Kidney (tissue), 14 donors: Measurements from ENCODE around the gene GALNS. TPM values are rescaled to one million over a fixed set of nuclear protein-coding genes. Genes with fewer than 3 reads are reported as not detected.

ENCODE experiments used
- DNase-seq, 5 donors: peaks; one replicate each; pipeline ENCODE4 v3.0.0-alpha.2; 2013 to 2020
- FAIRE-seq: peaks from 2 replicates; lab custom pipeline; 2012; peaks lifted over from hg19 to GRCh38; lab: Jason Lieb, UNC
- H3K27ac ChIP-seq, 2 donors: one replicate each; pipeline ENCODE4 v1.7.0; 2013; ENCODE audit warnings: low read depth in 2 of 2, low read length in 2 of 2, inconsistent platforms in 1 of 2
- H3K27me3 ChIP-seq: one replicate; pipeline ENCODE4 v1.7.1; 2013; ENCODE audit warnings: low read length, inconsistent platforms; ENCODE audit not compliant: control insufficient read depth, insufficient read depth
- H3K36me3 ChIP-seq, 3 donors: one replicate each; pipeline versions ENCODE4 v1.7.0 to v1.7.1; 2013; ENCODE audit warnings: low read length in 3 of 3, control low read depth in 1 of 3, inconsistent platforms in 1 of 3; ENCODE audit not compliant: insufficient read depth in 3 of 3, control insufficient read depth in 2 of 3
- H3K4me1 ChIP-seq, 3 donors: one replicate each; pipeline versions ENCODE4 v1.7.0 to v1.7.1; 2013; ENCODE audit warnings: low read length in 3 of 3, inconsistent platforms in 1 of 3, low read depth in 1 of 3; ENCODE audit not compliant: control insufficient read depth in 2 of 3, insufficient read depth in 2 of 3
- H3K4me3 ChIP-seq, 3 donors: one replicate each; pipeline versions ENCODE4 v1.7.0 to v1.8.1; 2013; ENCODE audit warnings: low read length in 3 of 3, control low read depth in 1 of 3, inconsistent platforms in 1 of 3
- H3K9ac ChIP-seq, 3 donors: one replicate each; pipeline versions ENCODE4 v1.7.0 to v1.7.1; 2013; ENCODE audit warnings: low read length in 3 of 3, control low read depth in 1 of 3, inconsistent platforms in 1 of 3
- H3K9me3 ChIP-seq, 3 donors: one replicate each; pipeline versions ENCODE4 v1.7.0 to v1.7.1; 2013; ENCODE audit warnings: low read length in 3 of 3, control low read depth in 1 of 3, inconsistent platforms in 1 of 3; ENCODE audit not compliant: control insufficient read depth in 2 of 3, insufficient read depth in 1 of 3
- intact Hi-C: fragments of 100-400 bp; cut with DNase I; formaldehyde crosslinking; loops from one replicate; pipeline ENCODE4 v1.11.1; 2022
- polyA plus RNA-seq: library from polyadenylated mRNA; stranded (reverse); fragments of 350-450 nt; fragmentation: Illumina TruSeq; extraction: RNeasy Lipid Tissue Mini Kit (QIAGEN cat#74804); gene quantifications from one replicate; pipeline ENCODE4 v1.2.3, GENCODE V29; 2014; ENCODE audit warnings: low read depth, low replicate concordance; ENCODE audit not compliant: insufficient read depth
- total RNA-seq: library from RNA; stranded (reverse); fragmentation: NEBNext Ultra II Directional; extraction: Animal tissue kit (Norgen Biotek cat#: 25700); gene quantifications from one replicate; pipeline ENCODE4 v1.2.1, GENCODE V29; 2021
- TF ChIP-seq, protein P1 (sequence below): IDR thresholded peaks from 3 replicates; pipeline ENCODE4 v1.5.1; 2012; ENCODE audit warnings: mild to moderate bottlenecking, moderate library complexity, borderline replicate concordance; ENCODE audit not compliant: insufficient read depth; ENCODE audit errors: extremely low read depth
- donor health status: control.
- donor health status: control.
- donor health status: control.
- donor health status: control.
- donor health status: control.
- donor health status: DM: yes; HTN: yes; CAD: no.
- donor health status: Normal renal cell carcinoma (clear cell type).

The GALNS gene
- total and polyA plus RNA-seq, 2 donors from 2014 or later = 15.8 to 37.2 TPM

DNA sequence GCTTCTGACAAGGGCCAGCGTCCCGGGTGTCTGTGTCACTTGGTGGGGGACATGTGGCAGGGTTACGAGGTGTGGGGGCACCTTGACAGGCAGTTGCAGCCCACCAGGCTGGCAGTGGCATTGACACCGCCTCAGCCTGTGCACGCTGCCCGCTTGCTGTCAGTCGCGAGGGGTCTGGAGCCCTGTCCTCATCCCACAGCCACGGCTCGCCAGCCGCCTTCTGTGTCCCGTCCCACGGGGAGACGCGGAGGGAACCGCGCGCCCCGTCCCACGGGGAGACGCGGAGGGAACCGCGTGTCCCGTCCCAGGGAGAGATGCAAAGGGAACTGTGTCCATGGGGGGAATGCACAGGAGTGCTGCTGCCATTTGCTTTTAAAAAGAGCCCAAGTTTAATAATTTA is 6.2 kb upstream of the GALNS start:
- Histone ChIP-seq H3K27me3 (no peaks in the 10 kb centered on the region), H3K27ac (no peak overlapping the region), H3K9me3 (no peaks in the 10 kb centered on the region), H3K9ac (no peak overlapping the region), H3K36me3 (peaks cover 2 to 30% (median 3%) of the 10 kb centered on the region in 3 donors), H3K4me1 (peaks cover 0 to 3% (median 2%) of the 10 kb centered on the region in 3 donors), H3K4me3 (no peak overlapping the region)
- FAIRE-seq = no peak
- DNase-seq = no peak
- intact Hi-C loops = no loop called here
- TF ChIP-seq, protein P1, sequence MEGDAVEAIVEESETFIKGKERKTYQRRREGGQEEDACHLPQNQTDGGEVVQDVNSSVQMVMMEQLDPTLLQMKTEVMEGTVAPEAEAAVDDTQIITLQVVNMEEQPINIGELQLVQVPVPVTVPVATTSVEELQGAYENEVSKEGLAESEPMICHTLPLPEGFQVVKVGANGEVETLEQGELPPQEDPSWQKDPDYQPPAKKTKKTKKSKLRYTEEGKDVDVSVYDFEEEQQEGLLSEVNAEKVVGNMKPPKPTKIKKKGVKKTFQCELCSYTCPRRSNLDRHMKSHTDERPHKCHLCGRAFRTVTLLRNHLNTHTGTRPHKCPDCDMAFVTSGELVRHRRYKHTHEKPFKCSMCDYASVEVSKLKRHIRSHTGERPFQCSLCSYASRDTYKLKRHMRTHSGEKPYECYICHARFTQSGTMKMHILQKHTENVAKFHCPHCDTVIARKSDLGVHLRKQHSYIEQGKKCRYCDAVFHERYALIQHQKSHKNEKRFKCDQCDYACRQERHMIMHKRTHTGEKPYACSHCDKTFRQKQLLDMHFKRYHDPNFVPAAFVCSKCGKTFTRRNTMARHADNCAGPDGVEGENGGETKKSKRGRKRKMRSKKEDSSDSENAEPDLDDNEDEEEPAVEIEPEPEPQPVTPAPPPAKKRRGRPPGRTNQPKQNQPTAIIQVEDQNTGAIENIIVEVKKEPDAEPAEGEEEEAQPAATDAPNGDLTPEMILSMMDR = no peak

DNA sequence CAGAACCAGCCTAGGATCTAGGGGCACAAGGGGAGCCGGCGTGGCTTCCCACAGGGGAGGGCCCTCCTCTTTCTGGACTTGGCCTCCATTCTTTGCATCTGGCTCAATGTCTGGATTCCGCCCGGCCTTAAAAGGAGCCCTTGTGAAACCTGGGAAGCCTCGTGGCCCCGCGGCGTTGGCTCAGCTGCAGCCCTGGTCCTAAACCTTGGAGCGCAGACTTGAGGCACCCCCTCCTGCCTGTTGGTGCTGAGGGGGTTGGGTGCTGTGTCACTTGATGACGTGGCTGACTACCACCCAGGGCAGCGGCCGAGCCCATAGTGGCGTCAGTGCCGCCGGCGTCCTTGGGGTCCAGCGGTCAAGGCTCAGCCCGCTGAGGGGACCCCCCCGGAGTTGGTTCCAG is 4.6 kb upstream of the GALNS start:
- TF ChIP-seq, protein P1 = no peak
- peaks cover 2 to 30% (median 3%) of the 10 kb centered on the region in 3 donors for H3K36me3 ChIP-seq
- no peak overlapping the region for H3K4me3 ChIP-seq
- no peak overlapping the region for H3K9ac ChIP-seq
- H3K4me1 ChIP-seq = peaks cover 0 to 8% (median 3%) of the 10 kb centered on the region in 3 donors
- no peaks in the 10 kb centered on the region for H3K9me3 ChIP-seq
- H3K27ac ChIP-seq = no peak overlapping the region
- intact Hi-C loops = no loop called here
- DNase-seq = no peak
- H3K27me3 ChIP-seq = no peaks in the 10 kb centered on the region
- no peak for FAIRE-seq

DNA sequence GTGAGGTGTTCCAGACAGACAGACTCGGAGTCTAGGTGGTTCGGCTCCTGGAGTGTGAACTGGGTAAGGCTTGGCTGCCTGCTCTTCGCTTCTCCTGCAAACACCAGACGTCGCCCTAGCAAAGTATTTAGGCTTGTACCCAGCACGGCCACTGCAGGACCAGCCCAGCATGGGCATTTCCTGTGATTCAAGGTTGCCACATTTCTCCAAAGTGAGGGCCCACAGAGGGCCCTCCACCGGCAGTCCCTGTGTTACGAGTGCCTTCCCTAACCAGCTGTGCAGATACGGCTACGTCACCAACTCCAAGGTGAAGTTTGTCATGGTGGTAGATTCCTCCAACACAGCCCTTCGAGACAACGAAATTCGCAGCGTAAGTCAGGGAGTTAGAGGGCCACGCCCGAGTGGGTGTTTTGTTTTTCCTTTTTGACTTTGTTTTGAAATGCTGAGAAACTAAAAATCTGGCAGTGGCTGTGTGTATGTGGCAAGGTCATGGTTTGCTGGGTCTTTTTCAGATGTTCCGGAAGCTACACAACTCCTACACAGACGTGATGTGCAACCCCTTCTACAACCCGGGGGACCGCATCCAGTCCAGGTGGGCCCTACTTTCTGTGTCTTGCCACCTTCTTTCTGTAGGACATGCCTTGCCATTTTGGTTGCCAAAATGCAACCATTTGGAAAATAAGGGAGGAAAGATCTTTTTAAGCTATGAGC is 2.8 kb upstream of the GALNS start:
- TF ChIP-seq, protein P1 = no peak
- Histone ChIP-seq H3K4me1 (peaks cover 0 to 14% (median 3%) of the 10 kb centered on the region in 3 donors), H3K9ac (no peak overlapping the region), H3K27ac (no peak overlapping the region), H3K27me3 (no peaks in the 10 kb centered on the region), H3K4me3 (no peak overlapping the region), H3K9me3 (no peaks in the 10 kb centered on the region), H3K36me3 (peaks cover 2 to 30% (median 3%) of the 10 kb centered on the region in 3 donors)
- intact Hi-C loops = no loop called here
- FAIRE-seq (no peak), DNase-seq (no peak)
